GM12878 (cell line): Measurements from ENCODE around the gene ZNF420. TPM values are rescaled to one million over a fixed set of nuclear protein-coding genes. Genes with fewer than 3 reads are reported as not detected.

Source experiments
- ATAC-seq: fragments of 200-7000 bp; cut with Tn5 transposase; 3 replicates; pipeline ENCODE4 v1.9.1; 2020; ENCODE audit warnings: mild to moderate bottlenecking, moderate library complexity
- BruUV-seq: library from RNA; stranded (reverse); fragments of 400-500 nt; replicated peaks from 2 replicates; lab custom pipeline; 2021; lab: Mats Ljungman, UMichigan
- CTCF ChIA-PET: fragments of 300-600 bp; sonication (Branson Sonifier 250); formaldehyde crosslinking; extraction: SDS; loops from one replicate; lab custom pipeline; 2021; ENCODE audit warnings: inconsistent platforms; lab: Yijun Ruan, JAX
- POLR2A ChIA-PET: fragments of 350-600 bp; formaldehyde crosslinking; extraction: SDS; loops from one replicate; lab custom pipeline; 2021; ENCODE audit warnings: inconsistent platforms; lab: Charles Lee
- RAD21 ChIA-PET: fragments of 300-600 bp; sonication (Branson Sonifier 250); formaldehyde crosslinking; loops from one replicate; lab custom pipeline; 2023; ENCODE audit warnings: antibody characterized with exemption; ENCODE audit not compliant: unreplicated experiment; lab: Charles Lee
- SMC1A ChIA-PET: fragments of 300-600 bp; sonication (Branson Sonifier 250); formaldehyde crosslinking; loops from one replicate; lab custom pipeline; 2023; ENCODE audit not compliant: unreplicated experiment, uncharacterized antibody; lab: Charles Lee
- DNase-seq: peaks from one replicate; pipeline ENCODE4 v3.0.0-alpha.2; 2011; ENCODE audit warnings: low read depth, low spot score
- FAIRE-seq: peaks from 3 replicates; lab custom pipeline; 2011; peaks lifted over from hg19 to GRCh38; lab: Jason Lieb, UNC
- H2AFZ ChIP-seq: 2 replicates; pipeline ENCODE4 v1.6.0; 2011; ENCODE audit warnings: low read depth, low read length, control low read depth; ENCODE audit not compliant: control insufficient read depth
- H3K27ac ChIP-seq: 2 replicates; pipeline ENCODE4 v1.5.1; 2011; ENCODE audit warnings: control low read depth; ENCODE audit not compliant: control insufficient read depth, insufficient read depth
- H3K27me3 ChIP-seq, 2 experiments: replicated peaks in 1 of 2; 2 replicates each; pipeline versions ENCODE4 v1.6.0 to v1.6.1; 2011; ENCODE audit warnings: low read length in 1 of 2; ENCODE audit not compliant: control insufficient read depth in 2 of 2, insufficient read depth in 2 of 2
- H3K36me3 ChIP-seq, 2 experiments: 2 replicates each; pipeline ENCODE4 v1.5.1; 2011; ENCODE audit warnings: low read length in 1 of 2; ENCODE audit not compliant: control insufficient read depth in 2 of 2, insufficient read depth in 2 of 2
- H3K4me1 ChIP-seq: 2 replicates; pipeline ENCODE4 v1.6.1; 2011; ENCODE audit warnings: mild to moderate bottlenecking, low read length, moderate library complexity, mixed read lengths; ENCODE audit not compliant: control insufficient read depth, insufficient read depth
- H3K4me2 ChIP-seq: 2 replicates; pipeline ENCODE4 v1.6.0; 2011; ENCODE audit warnings: control low read depth; ENCODE audit not compliant: control insufficient read depth, insufficient read depth
- H3K4me3 ChIP-seq: fragments of 200-600 bp; sonication (generic); 2 replicates; pipeline ENCODE4 v1.5.1; 2016
- H3K79me2 ChIP-seq: 2 replicates; pipeline ENCODE4 v1.6.0; 2011; ENCODE audit warnings: low read length; ENCODE audit not compliant: control insufficient read depth, insufficient read depth
- H3K9ac ChIP-seq: 2 replicates; pipeline ENCODE4 v1.8.0; 2011; ENCODE audit warnings: low read length, control low read depth, mixed read lengths; ENCODE audit not compliant: control insufficient read depth, insufficient read depth
- H3K9me3 ChIP-seq: replicated peaks from 3 replicates; pipeline ENCODE4 v1.5.1; 2011; ENCODE audit warnings: mild to moderate bottlenecking, low read length; ENCODE audit not compliant: control insufficient read depth, insufficient read depth
- H4K20me1 ChIP-seq: 2 replicates; pipeline ENCODE4 v1.6.0; 2011; ENCODE audit not compliant: control insufficient read depth, insufficient read depth
- ASH2L ChIP-seq: fragments of 300-600, 200-600 bp; sonication (generic); IDR thresholded peaks from 2 replicates; pipeline ENCODE4 v1.6.1; 2017; ENCODE audit warnings: low read depth, mild to moderate bottlenecking, borderline replicate concordance
- ATF7 ChIP-seq: fragments of 450-650 bp; IDR thresholded peaks from 2 replicates; pipeline ENCODE4 v1.6.1; 2016; ENCODE audit warnings: low read depth, mild to moderate bottlenecking
- IKZF1 ChIP-seq: fragments of 450-650 bp; conservative IDR thresholded peaks from 2 replicates; pipeline ENCODE4 v1.6.1; 2017; ENCODE audit warnings: antibody characterized with exemption, mild to moderate bottlenecking
- NBN ChIP-seq: fragments of 450-650 bp; IDR thresholded peaks from 2 replicates; pipeline ENCODE4 v1.6.1; 2016
- NFXL1 ChIP-seq: fragments of 450-650 bp; IDR thresholded peaks from 2 replicates; pipeline ENCODE4 v1.6.1; 2017; ENCODE audit warnings: antibody characterized with exemption, mild to moderate bottlenecking, borderline replicate concordance
- NR2C2 ChIP-seq: IDR thresholded peaks from 2 replicates; pipeline ENCODE4 v1.6.1; 2011; ENCODE audit warnings: borderline replicate concordance, low read depth; ENCODE audit not compliant: control insufficient read depth, insufficient read length
- POLR2AphosphoS5 ChIP-seq: IDR thresholded peaks from 2 replicates; pipeline ENCODE4 v1.6.1; 2011; ENCODE audit warnings: mild to moderate bottlenecking, low read length, inconsistent platforms
- RBBP5 ChIP-seq: fragments of 200-600 bp; sonication (generic); conservative IDR thresholded peaks from 2 replicates; pipeline ENCODE4 v1.6.1; 2016
- RUNX3 ChIP-seq: IDR thresholded peaks from 2 replicates; pipeline ENCODE4 v1.6.1; 2012; ENCODE audit warnings: low read length, inconsistent platforms
- SMAD5 ChIP-seq: IDR thresholded peaks from 2 replicates; pipeline ENCODE4 v1.6.1; 2016; ENCODE audit warnings: antibody characterized with exemption, low read depth
- STAT1 ChIP-seq: fragments of 450-650 bp; conservative IDR thresholded peaks from 2 replicates; pipeline ENCODE4 v1.6.1; 2014; ENCODE audit warnings: antibody characterized with exemption, mild to moderate bottlenecking
- SUZ12 ChIP-seq: fragments of 200-600 bp; sonication (generic); IDR thresholded peaks from one replicate; pipeline ENCODE4 v1.6.1; 2018; ENCODE audit warnings: antibody characterized with exemption, mild to moderate bottlenecking; ENCODE audit not compliant: unreplicated experiment
- TARDBP ChIP-seq: IDR thresholded peaks from 2 replicates; pipeline ENCODE4 v1.6.1; 2016; ENCODE audit warnings: borderline replicate concordance
- WGBS: methylation state at CpG from one replicate; pipeline ENCODE4 v1.1.6; 2016; ENCODE audit warnings: low lambda C conversion rate; ENCODE audit not compliant: insufficient replicate concordance, insufficient coverage; ENCODE audit errors: missing lambda C conversion rate; 5-methylcytosine and 5-hydroxymethylcytosine counted together
- in situ Hi-C: fragments of 300-500 bp; cut with MboI; formaldehyde crosslinking; loops from 9 replicates; pipeline ENCODE4 v1.14.3; 2018; ENCODE audit warnings: mixed read lengths
- intact Hi-C: fragments of 100-400 bp; cut with micrococcal nuclease; formaldehyde crosslinking; loops from one replicate; pipeline ENCODE4 v1.14.2; 2022; ENCODE audit not compliant: unreplicated experiment
- polyA plus RNA-seq, 11 experiments: library from polyadenylated mRNA; depleted of rRNA in 4 of 11; unstranded in 6 of 11; stranded (reverse) in 5 of 11; fragments of >200 nt; fragmentation: Nextera tagmentation in 4 of 11; fragmentation: Illumina TruSeq in 1 of 11; extraction: Ambion mirVana in 4 of 11; extraction: Trizol in 1 of 11; gene quantifications; 1 replicate in 1 of 11; 2 replicates in 10 of 11; pipeline versions ENCODE4 v1.2.1 to v1.2.3, GENCODE V29; 2011 to 2016; ENCODE audit warnings: inconsistent platforms in 2 of 11, missing spikeins in 2 of 11, low read depth in 1 of 11
- total RNA-seq, 4 experiments: library from RNA; depleted of rRNA in 3 of 4; stranded (reverse); fragments of >200 nt in 3 of 4; fragmentation: Illumina TruSeq in 1 of 4; extraction: Trizol in 1 of 4; gene quantifications; 2 replicates each; pipeline versions ENCODE4 v1.2.1 to v1.2.3, GENCODE V29; 2013 to 2021
- TF ChIP-seq, protein P1 (sequence below): fragments of 450-650 bp; IDR thresholded peaks from 2 replicates; pipeline ENCODE4 v1.6.1; 2017; ENCODE audit warnings: mild to moderate bottlenecking, moderate library complexity
- TF ChIP-seq, protein P2 (sequence below): fragments of 450-650 bp; formaldehyde crosslinking; IDR thresholded peaks from 2 replicates; pipeline ENCODE4 v1.4.0; 2022; ENCODE audit warnings: mild to moderate bottlenecking, moderate library complexity
- TF ChIP-seq, protein P3 (sequence below): IDR thresholded peaks from 2 replicates; pipeline ENCODE4 v1.6.1; 2012; ENCODE audit warnings: low read depth, low read length, improper control_type of control experiment

Gene ZNF420
- total and polyA plus RNA-seq, 10 of the 15 experiments (the other 5 are each of a cell fraction or from before 2014, with no cell fraction given), result 4.5 to 11.4 (median 7.1) TPM

DNA sequence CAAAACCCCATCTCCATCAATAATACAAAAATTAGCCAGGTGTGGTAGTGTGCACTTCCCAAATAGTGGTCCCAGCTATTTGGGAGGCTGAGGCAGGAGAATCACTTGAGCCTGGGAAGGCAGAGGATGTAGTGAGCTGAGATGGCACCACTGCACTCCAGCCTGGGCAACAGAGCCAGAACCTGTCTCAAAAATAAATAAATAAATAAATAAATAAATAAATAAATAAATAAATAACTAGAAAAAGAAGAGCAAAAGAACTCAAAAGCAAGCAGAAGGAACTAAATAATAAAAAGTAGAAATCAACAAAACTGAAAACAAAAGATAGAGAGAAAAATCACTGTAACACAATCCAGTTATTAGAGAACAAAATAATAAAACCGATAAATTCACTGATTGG, 81.9 kb downstream of the ZNF420 start (continued):
- TF ChIP-seq, protein P1, sequence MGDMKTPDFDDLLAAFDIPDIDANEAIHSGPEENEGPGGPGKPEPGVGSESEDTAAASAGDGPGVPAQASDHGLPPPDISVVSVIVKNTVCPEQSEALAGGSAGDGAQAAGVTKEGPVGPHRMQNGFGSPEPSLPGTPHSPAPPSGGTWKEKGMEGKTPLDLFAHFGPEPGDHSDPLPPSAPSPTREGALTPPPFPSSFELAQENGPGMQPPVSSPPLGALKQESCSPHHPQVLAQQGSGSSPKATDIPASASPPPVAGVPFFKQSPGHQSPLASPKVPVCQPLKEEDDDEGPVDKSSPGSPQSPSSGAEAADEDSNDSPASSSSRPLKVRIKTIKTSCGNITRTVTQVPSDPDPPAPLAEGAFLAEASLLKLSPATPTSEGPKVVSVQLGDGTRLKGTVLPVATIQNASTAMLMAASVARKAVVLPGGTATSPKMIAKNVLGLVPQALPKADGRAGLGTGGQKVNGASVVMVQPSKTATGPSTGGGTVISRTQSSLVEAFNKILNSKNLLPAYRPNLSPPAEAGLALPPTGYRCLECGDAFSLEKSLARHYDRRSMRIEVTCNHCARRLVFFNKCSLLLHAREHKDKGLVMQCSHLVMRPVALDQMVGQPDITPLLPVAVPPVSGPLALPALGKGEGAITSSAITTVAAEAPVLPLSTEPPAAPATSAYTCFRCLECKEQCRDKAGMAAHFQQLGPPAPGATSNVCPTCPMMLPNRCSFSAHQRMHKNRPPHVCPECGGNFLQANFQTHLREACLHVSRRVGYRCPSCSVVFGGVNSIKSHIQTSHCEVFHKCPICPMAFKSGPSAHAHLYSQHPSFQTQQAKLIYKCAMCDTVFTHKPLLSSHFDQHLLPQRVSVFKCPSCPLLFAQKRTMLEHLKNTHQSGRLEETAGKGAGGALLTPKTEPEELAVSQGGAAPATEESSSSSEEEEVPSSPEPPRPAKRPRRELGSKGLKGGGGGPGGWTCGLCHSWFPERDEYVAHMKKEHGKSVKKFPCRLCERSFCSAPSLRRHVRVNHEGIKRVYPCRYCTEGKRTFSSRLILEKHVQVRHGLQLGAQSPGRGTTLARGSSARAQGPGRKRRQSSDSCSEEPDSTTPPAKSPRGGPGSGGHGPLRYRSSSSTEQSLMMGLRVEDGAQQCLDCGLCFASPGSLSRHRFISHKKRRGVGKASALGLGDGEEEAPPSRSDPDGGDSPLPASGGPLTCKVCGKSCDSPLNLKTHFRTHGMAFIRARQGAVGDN, result no peak

DNA sequence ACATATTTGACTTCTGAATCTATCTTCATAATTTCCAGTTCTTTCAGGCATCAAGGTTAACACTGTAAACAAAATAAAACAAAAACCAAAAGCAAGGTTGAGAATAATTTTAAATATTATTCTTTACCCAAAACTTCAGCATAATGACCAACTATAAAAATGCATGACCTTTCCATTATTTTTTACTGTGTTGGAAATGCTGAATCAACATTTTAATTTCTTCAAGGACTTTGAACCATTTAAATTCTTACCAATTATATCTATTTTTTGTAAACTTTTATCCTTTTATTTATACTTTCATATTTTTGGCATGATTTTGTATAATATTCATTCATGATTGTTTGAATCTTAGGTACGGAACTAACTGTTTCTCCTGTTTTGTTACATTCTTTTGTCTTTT, 87.4 kb downstream of the ZNF420 start:
- Histone ChIP-seq H3K27ac (no peak overlapping the region), H3K9ac (no peak overlapping the region), H3K9me3 (peaks cover 10% of the 10 kb centered on the region), H3K79me2 (no peaks in the 10 kb centered on the region), H3K4me3 (no peak overlapping the region), H4K20me1 (no peaks in the 10 kb centered on the region), H3K4me2 (no peak overlapping the region), H3K27me3 (no peaks in the 10 kb centered on the region), H3K36me3 (peaks cover 0 to 7% of the 10 kb centered on the region in 2 experiments; a peak in 2 of 4 replicates), H2AFZ (no peak overlapping the region), H3K4me1 (no peaks in the 10 kb centered on the region)
- intact Hi-C loops, result no loop called here
- 95% methylated on average over 1 of the region's 1 CpG for WGBS
- no TSS peak for BruUV-seq
- DNase-seq (no peak), ATAC-seq (no peak), FAIRE-seq (no peak)
- in situ Hi-C loops, result no loop called here
- CTCF ChIA-PET, result no interaction called here
- SMC1A ChIA-PET, result no interaction called here
- RAD21 ChIA-PET, result no interaction called here
- POLR2A ChIA-PET, result no interaction called here
- TF ChIP-seq NBN (no peak), ASH2L (no peak), IKZF1 (no peak), SMAD5 (no peak), RBBP5 (no peak), ATF7 (no peak), RUNX3 (no peak), TARDBP (no peak), STAT1 (no peak), NFXL1 (no peak), SUZ12 (no peak), POLR2AphosphoS5 (no peak), NR2C2 (no peak)
- TF ChIP-seq, protein P2, sequence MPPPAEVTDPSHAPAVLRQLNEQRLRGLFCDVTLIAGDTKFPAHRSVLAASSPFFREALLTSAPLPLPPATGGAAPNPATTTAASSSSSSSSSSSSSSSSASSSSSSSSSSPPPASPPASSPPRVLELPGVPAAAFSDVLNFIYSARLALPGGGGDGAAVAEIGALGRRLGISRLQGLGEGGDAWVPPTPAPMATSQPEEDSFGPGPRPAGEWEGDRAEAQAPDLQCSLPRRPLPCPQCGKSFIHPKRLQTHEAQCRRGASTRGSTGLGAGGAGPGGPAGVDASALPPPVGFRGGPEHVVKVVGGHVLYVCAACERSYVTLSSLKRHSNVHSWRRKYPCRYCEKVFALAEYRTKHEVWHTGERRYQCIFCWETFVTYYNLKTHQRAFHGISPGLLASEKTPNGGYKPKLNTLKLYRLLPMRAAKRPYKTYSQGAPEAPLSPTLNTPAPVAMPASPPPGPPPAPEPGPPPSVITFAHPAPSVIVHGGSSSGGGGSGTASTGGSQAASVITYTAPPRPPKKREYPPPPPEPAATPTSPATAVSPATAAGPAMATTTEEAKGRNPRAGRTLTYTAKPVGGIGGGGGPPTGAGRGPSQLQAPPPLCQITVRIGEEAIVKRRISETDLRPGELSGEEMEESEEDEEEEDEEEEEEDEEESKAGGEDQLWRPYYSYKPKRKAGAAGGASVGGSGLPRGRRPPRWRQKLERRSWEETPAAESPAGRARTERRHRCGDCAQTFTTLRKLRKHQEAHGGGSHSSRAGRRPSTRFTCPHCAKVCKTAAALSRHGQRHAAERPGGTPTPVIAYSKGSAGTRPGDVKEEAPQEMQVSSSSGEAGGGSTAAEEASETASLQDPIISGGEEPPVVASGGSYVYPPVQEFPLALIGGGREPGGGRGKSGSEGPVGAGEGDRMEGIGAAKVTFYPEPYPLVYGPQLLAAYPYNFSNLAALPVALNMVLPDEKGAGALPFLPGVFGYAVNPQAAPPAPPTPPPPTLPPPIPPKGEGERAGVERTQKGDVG (CRISPR knock-in tag), result no peak
- TF ChIP-seq, protein P3, sequence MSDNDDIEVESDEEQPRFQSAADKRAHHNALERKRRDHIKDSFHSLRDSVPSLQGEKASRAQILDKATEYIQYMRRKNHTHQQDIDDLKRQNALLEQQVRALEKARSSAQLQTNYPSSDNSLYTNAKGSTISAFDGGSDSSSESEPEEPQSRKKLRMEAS, result no peak
